ENCODE measurements around the gene TPT1.
"Not testable (repeated sequence)": the region's sequence is repeated elsewhere in the genome, so short reads cannot be mapped to it uniquely, and the experiment has no call there.

- not testable (repeated sequence) for TF ChIP-seq CTCF (conservative IDR thresholded peaks at IDR 0.05 in 1 of 2, IDR thresholded peaks at IDR 0.05 in 1 of 2; ENCODE audit: extremely low read depth in 1 of 2, insufficient read depth in 1 of 2, low read depth in 1 of 2, low read length in 2 of 2); EZH2 (IDR thresholded peaks at IDR 0.05; ENCODE audit: borderline replicate concordance, low read length)
Measured at GRCh38 chr13:45344064-45344463, 3.1 kb upstream of the TPT1 start.

All from mammary epithelial cell (primary cell).